ENCODE data around the gene CHURC1.

DNA sequence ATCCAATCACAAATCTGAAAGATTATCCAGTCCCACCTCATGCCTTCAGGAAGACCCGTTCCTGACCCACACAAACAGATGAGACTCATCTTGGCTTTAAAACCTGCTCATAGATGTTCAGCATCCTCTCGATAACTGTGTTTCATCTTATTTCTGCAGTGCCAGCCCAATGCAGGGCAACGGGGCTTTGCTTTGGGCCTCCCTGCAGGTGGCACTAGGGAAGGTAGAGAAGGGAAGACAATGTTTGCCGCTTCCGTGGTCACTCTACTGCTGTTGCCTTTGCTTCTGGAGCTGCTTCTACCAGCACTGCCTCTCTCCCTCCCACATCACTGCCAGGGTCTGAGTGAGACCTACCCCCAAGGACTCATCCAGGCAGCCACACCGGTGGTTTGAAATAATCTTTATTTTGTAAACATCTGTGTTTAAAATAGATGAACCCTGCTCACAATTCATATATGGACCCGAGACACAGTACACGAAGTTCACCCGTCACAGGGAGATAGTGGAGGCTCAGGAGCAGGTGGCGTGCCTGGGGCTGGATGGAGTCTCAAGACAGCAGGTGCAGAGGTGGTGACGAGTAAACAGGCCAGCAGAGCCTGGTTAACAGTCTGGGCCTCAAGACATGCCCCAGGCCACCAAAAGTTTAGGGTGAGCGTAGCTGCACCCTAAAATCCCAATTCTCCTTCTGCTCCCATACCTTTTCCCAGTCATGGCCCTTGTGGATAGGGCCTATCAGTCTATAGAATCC is 31.4 kb downstream of the CHURC1 start:
- TF ChIP-seq CTCF (IDR thresholded peaks at IDR 0.05): no peak
- TF ChIP-seq POLR2A (IDR thresholded peaks at IDR 0.05): no peak
